ENCODE results near the gene GJB3.

- TF ChIP-seq, protein P1, sequence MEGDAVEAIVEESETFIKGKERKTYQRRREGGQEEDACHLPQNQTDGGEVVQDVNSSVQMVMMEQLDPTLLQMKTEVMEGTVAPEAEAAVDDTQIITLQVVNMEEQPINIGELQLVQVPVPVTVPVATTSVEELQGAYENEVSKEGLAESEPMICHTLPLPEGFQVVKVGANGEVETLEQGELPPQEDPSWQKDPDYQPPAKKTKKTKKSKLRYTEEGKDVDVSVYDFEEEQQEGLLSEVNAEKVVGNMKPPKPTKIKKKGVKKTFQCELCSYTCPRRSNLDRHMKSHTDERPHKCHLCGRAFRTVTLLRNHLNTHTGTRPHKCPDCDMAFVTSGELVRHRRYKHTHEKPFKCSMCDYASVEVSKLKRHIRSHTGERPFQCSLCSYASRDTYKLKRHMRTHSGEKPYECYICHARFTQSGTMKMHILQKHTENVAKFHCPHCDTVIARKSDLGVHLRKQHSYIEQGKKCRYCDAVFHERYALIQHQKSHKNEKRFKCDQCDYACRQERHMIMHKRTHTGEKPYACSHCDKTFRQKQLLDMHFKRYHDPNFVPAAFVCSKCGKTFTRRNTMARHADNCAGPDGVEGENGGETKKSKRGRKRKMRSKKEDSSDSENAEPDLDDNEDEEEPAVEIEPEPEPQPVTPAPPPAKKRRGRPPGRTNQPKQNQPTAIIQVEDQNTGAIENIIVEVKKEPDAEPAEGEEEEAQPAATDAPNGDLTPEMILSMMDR (IDR thresholded peaks at IDR 0.05; ENCODE audit: low read depth, low read length): no peak
- no peak for TF ChIP-seq POLR2A (IDR thresholded peaks at IDR 0.05; ENCODE audit: extremely low read depth, insufficient read length)
Observed at GRCh38 chr1:34825455-34826091, 44.6 kb downstream of the GJB3 start.

Data from NB4 (cell line).